Mammary epithelial cell (primary cell): Measurements from ENCODE around the gene LYSMD1.

Experiments
- CTCF ChIP-seq, 2 donors: IDR thresholded peaks in 1 of 2; conservative IDR thresholded peaks in 1 of 2; 2 replicates each; pipeline ENCODE4 v1.5.1; 2011 to 2012; ENCODE audit warnings: inconsistent platforms in 2 of 2, low read length in 2 of 2, mild to moderate bottlenecking in 2 of 2, control low read depth in 1 of 2, low read depth in 1 of 2; ENCODE audit not compliant: insufficient read depth in 1 of 2; ENCODE audit errors: extremely low read depth in 1 of 2
- EZH2 ChIP-seq: IDR thresholded peaks from 2 replicates; pipeline ENCODE4 v1.6.1; 2012; ENCODE audit warnings: low read length, inconsistent platforms, borderline replicate concordance

- TF ChIP-seq CTCF (conservative IDR thresholded peaks at IDR 0.05 in 1 of 2, IDR thresholded peaks at IDR 0.05 in 1 of 2; ENCODE audit: extremely low read depth in 1 of 2, insufficient read depth in 1 of 2, low read depth in 1 of 2, low read length in 2 of 2) (no peak), EZH2 (no peak)
Measured at GRCh38 chr1:151192047-151192446, 26.3 kb upstream of the LYSMD1 start.
